SK-N-SH treated with all-trans-retinoic acid at 6 μM for 48 hours (cell line): Measurements from ENCODE around the gene PCNX3.
A peak's percentile ranks its signal among the peaks of the same experiment; 100 is the strongest.

Experiments
- ATAC-seq: fragments of 200-7000 bp; cut with Tn5 transposase; 3 replicates; pipeline ENCODE4 v1.9.1; 2020; ENCODE audit warnings: mild to moderate bottlenecking, moderate library complexity
- ARNTL ChIP-seq: fragments of 450-650 bp; formaldehyde crosslinking; IDR thresholded peaks from 2 replicates; pipeline ENCODE4 v1.5.0; 2020; ENCODE audit warnings: low read depth, mild to moderate bottlenecking, moderate library complexity, borderline replicate concordance
- BACH2 ChIP-seq: fragments of 250-450 bp; sonication (Bioruptor Pico); IDR thresholded peaks from 2 replicates; pipeline ENCODE4 v1.9.0; 2021; ENCODE audit warnings: mild to moderate bottlenecking, borderline replicate concordance
- CSDC2 ChIP-seq: fragments of 250-450 bp; sonication (Bioruptor Pico); IDR thresholded peaks from 2 replicates; pipeline ENCODE4 v1.5.0; 2020; ENCODE audit warnings: mild to moderate bottlenecking, moderate library complexity
- ESRRG ChIP-seq: fragments of 250-450 bp; sonication (Bioruptor Pico); IDR thresholded peaks from 2 replicates; pipeline ENCODE4 v1.6.1; 2021; ENCODE audit warnings: mild to moderate bottlenecking
- GLIS3 ChIP-seq: fragments of 250-450 bp; sonication (Bioruptor Pico); IDR thresholded peaks from 2 replicates; pipeline ENCODE4 v1.5.0; 2020; ENCODE audit warnings: mild to moderate bottlenecking, moderate library complexity
- ISL1 ChIP-seq: fragments of 250-450 bp; sonication (Bioruptor Pico); IDR thresholded peaks from 2 replicates; pipeline ENCODE4 v2.1.2; 2022; ENCODE audit warnings: mild to moderate bottlenecking, moderate library complexity
- OSR1 ChIP-seq: fragments of 250-450 bp; sonication (Bioruptor Pico); IDR thresholded peaks from 2 replicates; pipeline ENCODE4 v1.8.0; 2022; ENCODE audit warnings: moderate library complexity, mild to moderate bottlenecking, inconsistent platforms
- PATZ1 ChIP-seq: fragments of 250-450 bp; sonication (Bioruptor Pico); IDR thresholded peaks from 2 replicates; pipeline ENCODE4 v1.8.0; 2020; ENCODE audit warnings: mild to moderate bottlenecking, moderate library complexity, borderline replicate concordance
- PPARA ChIP-seq: fragments of 250-450 bp; sonication (Bioruptor Pico); IDR thresholded peaks from 2 replicates; pipeline ENCODE4 v1.5.0; 2020; ENCODE audit warnings: mild to moderate bottlenecking, borderline replicate concordance
- RARB ChIP-seq: fragments of 250-450 bp; sonication (Bioruptor Pico); IDR thresholded peaks from 2 replicates; pipeline ENCODE4 v1.8.0; 2021; ENCODE audit warnings: mild to moderate bottlenecking, moderate library complexity
- SNAI2 ChIP-seq: fragments of 250-450 bp; sonication (Bioruptor Pico); IDR thresholded peaks from 2 replicates; pipeline ENCODE4 v1.5.0; 2020; ENCODE audit warnings: mild to moderate bottlenecking, moderate library complexity
- TCF4 ChIP-seq: fragments of 250-450 bp; sonication (Bioruptor Pico); IDR thresholded peaks from 2 replicates; pipeline ENCODE4 v1.8.0; 2021; ENCODE audit warnings: mild to moderate bottlenecking, moderate library complexity, borderline replicate concordance
- TOX ChIP-seq: fragments of 250-450 bp; sonication (Bioruptor Pico); IDR thresholded peaks from 2 replicates; pipeline ENCODE4 v1.8.0; 2021; ENCODE audit warnings: mild to moderate bottlenecking, moderate library complexity, borderline replicate concordance
- TSHZ2 ChIP-seq: fragments of 250-450 bp; sonication (Bioruptor Pico); IDR thresholded peaks from 2 replicates; pipeline ENCODE4 v1.5.0; 2020; ENCODE audit warnings: mild to moderate bottlenecking, moderate library complexity
- ZC3H10 ChIP-seq: fragments of 250-450 bp; sonication (Bioruptor Pico); IDR thresholded peaks from 2 replicates; pipeline ENCODE4 v1.5.1; 2021; ENCODE audit warnings: mild to moderate bottlenecking, moderate library complexity
- ZFP3 ChIP-seq: fragments of 250-450 bp; sonication (Bioruptor Pico); IDR thresholded peaks from 2 replicates; pipeline ENCODE4 v1.5.0; 2020; ENCODE audit warnings: mild to moderate bottlenecking, moderate library complexity
- ZFP30 ChIP-seq: fragments of 450-650 bp; formaldehyde crosslinking; IDR thresholded peaks from 2 replicates; pipeline ENCODE4 v1.5.0; 2022; ENCODE audit warnings: mild to moderate bottlenecking, moderate library complexity
- ZNF70 ChIP-seq: fragments of 450-650 bp; formaldehyde crosslinking; IDR thresholded peaks from 2 replicates; pipeline ENCODE4 v1.5.0; 2020; ENCODE audit warnings: mild to moderate bottlenecking, moderate library complexity
- ZNF8 ChIP-seq: fragments of 450-650 bp; formaldehyde crosslinking; IDR thresholded peaks from 2 replicates; pipeline ENCODE4 v1.5.0; 2020; ENCODE audit warnings: mild to moderate bottlenecking, moderate library complexity
- TF ChIP-seq, protein P1 (sequence below): fragments of 250-450 bp; sonication (Bioruptor Pico); IDR thresholded peaks from 2 replicates; pipeline ENCODE4 v1.5.1; 2021; ENCODE audit warnings: mild to moderate bottlenecking, moderate library complexity

PCNX3 gene

GRCh38 chr11:65575568-65576231 lies 39.9 kb upstream of the PCNX3 start, which contains the start of gene EHBP1L1:
TSS of gene EHBP1L1 (plus strand) at chr11:65576053. CDS start at chr11:65576303, 250 bp downstream.
- ATAC-seq = peak; percentile 2; the same call in 1 of the 3 replicates
- no peak for TF ChIP-seq ARNTL (CRISPR knock-in tag)
- TF ChIP-seq PPARA = no peak
- TF ChIP-seq TCF4 (CRISPR knock-in tag) = no peak
- TF ChIP-seq ZC3H10 (CRISPR knock-in tag) = no peak
- TF ChIP-seq ZNF8 = no peak
- no peak for TF ChIP-seq OSR1 (CRISPR knock-in tag)
- TF ChIP-seq BACH2 = no peak
- TF ChIP-seq ESRRG (CRISPR knock-in tag) = no peak
- no peak for TF ChIP-seq RARB
- no peak for TF ChIP-seq PATZ1
- no peak for TF ChIP-seq TSHZ2 (CRISPR knock-in tag)
- no peak for TF ChIP-seq ZFP3 (CRISPR knock-in tag)
- no peak for TF ChIP-seq ISL1 (CRISPR knock-in tag)
- no peak for TF ChIP-seq TOX (CRISPR knock-in tag)
- no peak for TF ChIP-seq ZNF70 (CRISPR knock-in tag)
- no peak for TF ChIP-seq GLIS3 (CRISPR knock-in tag)
- no peak for TF ChIP-seq CSDC2 (CRISPR knock-in tag)
- no peak for TF ChIP-seq ZFP30 (CRISPR knock-in tag)
- TF ChIP-seq, all 23 proteins: peak for 0

DNA sequence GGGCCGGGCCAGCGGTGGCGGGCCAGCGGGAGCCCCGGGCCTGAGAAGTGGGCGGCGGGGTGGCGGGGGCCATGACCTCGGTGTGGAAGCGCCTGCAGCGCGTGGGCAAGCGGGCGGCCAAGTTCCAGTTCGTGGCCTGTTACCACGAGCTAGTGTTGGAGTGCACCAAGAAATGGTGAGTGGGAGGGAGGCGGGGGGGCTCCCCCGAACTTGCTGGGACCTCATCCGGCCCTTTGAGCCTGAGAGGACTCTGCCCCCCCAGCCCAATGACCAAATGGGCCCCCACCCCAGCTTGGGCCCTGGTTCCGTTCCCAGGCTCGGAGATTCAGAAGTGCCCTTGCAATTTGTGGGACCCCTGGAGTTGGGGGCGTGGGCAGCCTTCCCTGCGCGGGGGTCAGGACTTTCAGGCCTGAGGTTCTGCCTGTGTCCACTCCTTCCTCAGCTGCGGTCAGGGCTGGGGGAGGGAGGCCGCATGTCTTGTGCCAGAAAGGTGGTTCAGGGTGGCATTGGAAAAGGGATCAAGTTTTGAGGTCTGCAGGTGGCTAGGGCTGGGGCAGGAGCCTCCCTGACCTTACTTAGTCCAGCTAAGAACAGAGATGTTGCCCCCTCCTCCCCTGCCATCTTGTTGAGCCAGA lies 39.2 kb upstream of the PCNX3 start:
- TF ChIP-seq RARB = no peak
- peak; percentile 72; the same call in 1 of the 2 replicates for TF ChIP-seq PATZ1
- TF ChIP-seq, protein P1, sequence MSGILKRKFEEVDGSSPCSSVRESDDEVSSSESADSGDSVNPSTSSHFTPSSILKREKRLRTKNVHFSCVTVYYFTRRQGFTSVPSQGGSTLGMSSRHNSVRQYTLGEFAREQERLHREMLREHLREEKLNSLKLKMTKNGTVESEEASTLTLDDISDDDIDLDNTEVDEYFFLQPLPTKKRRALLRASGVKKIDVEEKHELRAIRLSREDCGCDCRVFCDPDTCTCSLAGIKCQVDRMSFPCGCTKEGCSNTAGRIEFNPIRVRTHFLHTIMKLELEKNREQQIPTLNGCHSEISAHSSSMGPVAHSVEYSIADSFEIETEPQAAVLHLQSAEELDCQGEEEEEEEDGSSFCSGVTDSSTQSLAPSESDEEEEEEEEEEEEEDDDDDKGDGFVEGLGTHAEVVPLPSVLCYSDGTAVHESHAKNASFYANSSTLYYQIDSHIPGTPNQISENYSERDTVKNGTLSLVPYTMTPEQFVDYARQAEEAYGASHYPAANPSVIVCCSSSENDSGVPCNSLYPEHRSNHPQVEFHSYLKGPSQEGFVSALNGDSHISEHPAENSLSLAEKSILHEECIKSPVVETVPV (CRISPR knock-in tag) = peak; percentile 50; the same call in 1 of the 2 replicates
- no peak for ATAC-seq

GRCh38 chr11:65576867-65577755 lies 38.5 kb upstream of the PCNX3 start:
- TF ChIP-seq RARB = 0 out of 2 replicates have a peak, but pooled peaks have one; percentile 9
- no peak for TF ChIP-seq ISL1 (CRISPR knock-in tag)
- TF ChIP-seq, all 23 proteins: peak for 1
- ATAC-seq = peak; percentile 71

DNA sequence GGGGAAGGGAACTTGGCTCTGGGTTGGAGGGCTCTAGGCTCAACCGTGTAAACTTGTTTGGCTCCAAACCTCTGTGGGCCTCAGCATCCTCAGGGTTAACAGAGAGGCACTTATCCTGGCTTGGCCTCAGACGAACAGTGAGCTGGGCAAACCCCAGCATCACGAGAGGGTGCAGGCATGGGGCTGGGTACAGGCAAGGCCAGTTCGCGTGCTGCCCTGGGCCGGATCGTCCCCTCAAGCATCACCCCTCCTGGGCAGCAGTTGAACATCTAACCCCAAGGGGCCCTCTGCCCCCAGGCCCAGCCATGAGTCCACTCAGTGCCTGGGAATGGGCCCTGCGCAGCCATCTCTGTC lies 37.8 kb upstream of the PCNX3 start:
- TF ChIP-seq ISL1 (CRISPR knock-in tag) (no peak), PATZ1 (no peak), GLIS3 (CRISPR knock-in tag) (no peak), SNAI2 (CRISPR knock-in tag) (no peak), ZNF8 (no peak), ZFP30 (CRISPR knock-in tag) (no peak), CSDC2 (CRISPR knock-in tag) (no peak), ZFP3 (CRISPR knock-in tag) (no peak), BACH2 (no peak), PPARA (no peak), TCF4 (CRISPR knock-in tag) (no peak), ARNTL (CRISPR knock-in tag) (no peak)
- TF ChIP-seq, protein P1 (CRISPR knock-in tag) = no peak
- TF ChIP-seq, all 23 proteins: peak for 0
- peak; percentile 2 for ATAC-seq
